HCT116 (cell line): ENCODE measurements around the gene PCMTD2. TPM values are rescaled to one million over a fixed set of nuclear protein-coding genes. Genes with fewer than 3 reads are reported as not detected.

ENCODE experiments used
- ATAC-seq: fragments of 200-7000 bp; cut with Tn5 transposase; 2 replicates; pipeline ENCODE4 v1.9.1; 2020; ENCODE audit warnings: mild to moderate bottlenecking, moderate library complexity
- BruUV-seq: library from RNA; stranded (reverse); fragments of 400-500 nt; replicated peaks from 2 replicates; lab custom pipeline; 2021; lab: Mats Ljungman, UMichigan
- CTCF ChIA-PET: fragments of 300-600 bp; sonication (Branson Sonifier 250); formaldehyde crosslinking; loops from one replicate; lab custom pipeline; 2021; ENCODE audit warnings: antibody characterized with exemption; lab: Charles Lee
- POLR2A ChIA-PET: fragments of 300-600, 350-600 bp; sonication (Branson Sonifier 250); formaldehyde crosslinking; loops from one replicate; lab custom pipeline; 2021; ENCODE audit warnings: antibody characterized with exemption; lab: Charles Lee
- RAD21 ChIA-PET, 2 experiments: fragments of 300-600 bp; sonication (Branson Sonifier 250); formaldehyde crosslinking; loops; one replicate each; lab custom pipeline; 2023; ENCODE audit warnings: low total read pairs in 2 of 2; ENCODE audit not compliant: uncharacterized antibody in 2 of 2, unreplicated experiment in 2 of 2, low non-redundant PET in 1 of 2; lab: Charles Lee
- DNase-seq: peaks from one replicate; pipeline ENCODE4 v3.0.0-alpha.2; 2010; ENCODE audit warnings: low read depth, low spot score
- H2AFZ ChIP-seq: fragments of 200-600 bp; shearing (Covaris generic), sonication (generic); 2 replicates; pipeline ENCODE4 v1.6.1; 2017; ENCODE audit warnings: low read depth, mixed run types, mixed read lengths, antibody characterized with exemption, low read length; ENCODE audit not compliant: poor library complexity, severe bottlenecking
- H3K27ac ChIP-seq: 2 replicates; pipeline ENCODE4 v1.5.1; 2012; ENCODE audit warnings: low read depth, low read length
- H3K27me3 ChIP-seq: fragments of 200-600 bp; sonication (generic); 2 replicates; pipeline ENCODE4 v1.6.1; 2016; ENCODE audit warnings: mixed run types, low read length, mixed read lengths; ENCODE audit not compliant: insufficient read depth
- H3K36me3 ChIP-seq, 2 experiments: fragments of 200-500 bp in 1 of 2; fragments of 200-600 bp in 1 of 2; sonication (Bioruptor generic) in 1 of 2; sonication (generic) in 1 of 2; 2 replicates each; pipeline versions ENCODE4 v1.5.1 to v1.6.1; 2014 to 2016; ENCODE audit warnings: low read length in 2 of 2, inconsistent platforms in 1 of 2, mixed read lengths in 1 of 2, mixed run types in 1 of 2; ENCODE audit not compliant: insufficient read depth in 2 of 2, control insufficient read depth in 1 of 2
- H3K4me1 ChIP-seq, 2 experiments: fragments of 200-600 bp in 1 of 2; sonication (generic) in 1 of 2; 2 replicates each; pipeline versions ENCODE4 v1.5.1 to v1.6.1; 2012 to 2017; ENCODE audit warnings: low read length in 2 of 2, inconsistent platforms in 1 of 2, mild to moderate bottlenecking in 1 of 2, mixed read lengths in 1 of 2, mixed run types in 1 of 2, moderate library complexity in 1 of 2; ENCODE audit not compliant: insufficient read depth in 2 of 2, control insufficient read depth in 1 of 2
- H3K4me2 ChIP-seq: fragments of 200-600 bp; sonication (generic); 2 replicates; pipeline ENCODE4 v1.6.1; 2017; ENCODE audit warnings: mixed run types, low read length, mixed read lengths
- H3K4me3 ChIP-seq, 2 experiments: fragments of 200-600 bp in 1 of 2; sonication (generic) in 1 of 2; replicated peaks in 1 of 2; 2 replicates each; pipeline ENCODE4 v1.5.1; 2011 to 2016; ENCODE audit warnings: low read length in 2 of 2, control low read depth in 1 of 2, low read depth in 1 of 2, mild to moderate bottlenecking in 1 of 2, mixed read lengths in 1 of 2, mixed run types in 1 of 2
- H3K79me2 ChIP-seq: fragments of 200-600 bp; sonication (generic); 2 replicates; pipeline ENCODE4 v1.6.1; 2017; ENCODE audit warnings: mild to moderate bottlenecking, mixed run types, low read length, moderate library complexity, mixed read lengths; ENCODE audit not compliant: insufficient read depth
- H3K9ac ChIP-seq: fragments of 200-600 bp; sonication (generic); 2 replicates; pipeline ENCODE4 v1.6.1; 2016; ENCODE audit warnings: low read length, mixed read lengths
- H3K9me2 ChIP-seq: fragments of 200-600 bp; sonication (generic), shearing (Covaris generic); 2 replicates; pipeline ENCODE4 v1.6.1; 2017; ENCODE audit warnings: mixed run types, mild to moderate bottlenecking, moderate library complexity; ENCODE audit not compliant: insufficient read depth
- H3K9me3 ChIP-seq, 2 experiments: fragments of 200-500 bp in 1 of 2; fragments of 200-600 bp in 1 of 2; sonication (Bioruptor generic) in 1 of 2; sonication (generic) in 1 of 2; 2 replicates each; pipeline ENCODE4 v1.6.1; 2014 to 2017; ENCODE audit warnings: low read length in 2 of 2, mixed read lengths in 2 of 2, inconsistent platforms in 1 of 2, low read depth in 1 of 2, mild to moderate bottlenecking in 1 of 2, mixed run types in 1 of 2, moderate library complexity in 1 of 2; ENCODE audit not compliant: control insufficient read depth in 1 of 2, insufficient read depth in 1 of 2
- H4K20me1 ChIP-seq: fragments of 200-600 bp; sonication (generic), shearing (Covaris generic); 2 replicates; pipeline ENCODE4 v1.6.1; 2017; ENCODE audit warnings: mixed run types, mild to moderate bottlenecking, moderate library complexity; ENCODE audit not compliant: insufficient read depth
- CBX3 ChIP-seq: IDR thresholded peaks from 2 replicates; pipeline ENCODE4 v1.6.1; 2012; ENCODE audit warnings: low read depth
- EGR1 ChIP-seq: IDR thresholded peaks from 2 replicates; pipeline ENCODE4 v1.6.1; 2012; ENCODE audit warnings: low read depth
- ELF1 ChIP-seq: IDR thresholded peaks from 2 replicates; pipeline ENCODE4 v1.6.1; 2012; ENCODE audit warnings: low read depth, borderline replicate concordance
- EZH2 ChIP-seq: fragments of 200-600 bp; sonication (generic); IDR thresholded peaks from 2 replicates; pipeline ENCODE4 v1.6.1; 2017; ENCODE audit warnings: antibody characterized with exemption, mixed run types
- EZH2phosphoT487 ChIP-seq: fragments of 200-600 bp; IDR thresholded peaks from 2 replicates; pipeline ENCODE4 v1.6.1; 2018; ENCODE audit warnings: antibody characterized with exemption, borderline replicate concordance
- FOSL1 ChIP-seq: IDR thresholded peaks from 2 replicates; pipeline ENCODE4 v1.6.1; 2012; ENCODE audit warnings: low read depth
- JUND ChIP-seq: IDR thresholded peaks from 2 replicates; pipeline ENCODE4 v1.6.1; 2012
- POLR2A ChIP-seq: IDR thresholded peaks from 2 replicates; pipeline ENCODE4 v1.7.0; 2011; ENCODE audit warnings: borderline replicate concordance; ENCODE audit not compliant: insufficient read depth, insufficient read length; ENCODE audit errors: extremely low read depth
- RAD21 ChIP-seq: IDR thresholded peaks from 2 replicates; pipeline ENCODE4 v1.6.1; 2012; ENCODE audit warnings: low read depth, mild to moderate bottlenecking
- SIN3A ChIP-seq: IDR thresholded peaks from 2 replicates; pipeline ENCODE4 v1.6.1; 2012; ENCODE audit warnings: low read depth
- SP1 ChIP-seq: IDR thresholded peaks from 2 replicates; pipeline ENCODE4 v1.6.1; 2012; ENCODE audit warnings: low read depth
- TCF7L2 ChIP-seq: IDR thresholded peaks from 2 replicates; pipeline ENCODE4 v1.7.0; 2011; ENCODE audit warnings: borderline replicate concordance, inconsistent platforms; ENCODE audit not compliant: insufficient read depth, insufficient read length; ENCODE audit errors: extremely low read depth
- ZFX ChIP-seq: fragments of 450-650 bp; IDR thresholded peaks from 2 replicates; pipeline ENCODE4 v1.6.1; 2017
- intact Hi-C: fragments of 100-400 bp; cut with micrococcal nuclease; formaldehyde crosslinking; loops from 2 replicates; pipeline ENCODE4 v1.10.0; 2022
- total RNA-seq: library from RNA; stranded (reverse); gene quantifications from one replicate; pipeline ENCODE4 v1.2.1, GENCODE V29; 2021; ENCODE audit not compliant: unreplicated experiment
- TF ChIP-seq, protein P1 (sequence below): IDR thresholded peaks from 2 replicates; pipeline ENCODE4 v1.6.1; 2012
- TF ChIP-seq, protein P2 (sequence below), 3 experiments: fragments of 200-600 bp in 1 of 3; sonication (generic) in 1 of 3; IDR thresholded peaks in 2 of 3; conservative IDR thresholded peaks in 1 of 3; 2 replicates each; pipeline ENCODE4 v1.5.1; 2012 to 2017; ENCODE audit warnings: low read depth in 2 of 3, low read length in 2 of 3, antibody characterized with exemption in 1 of 3, borderline replicate concordance in 1 of 3, control low read depth in 1 of 3, mild to moderate bottlenecking in 1 of 3, mixed read lengths in 1 of 3, mixed run types in 1 of 3, moderate library complexity in 1 of 3; ENCODE audit not compliant: insufficient read depth in 1 of 3
- TF ChIP-seq, protein P3 (sequence below): IDR thresholded peaks from 2 replicates; pipeline ENCODE4 v1.6.1; 2011; ENCODE audit warnings: mild to moderate bottlenecking, low read length, moderate library complexity; ENCODE audit not compliant: insufficient replicate concordance; ENCODE audit errors: extremely low read depth

Gene PCMTD2
- total RNA-seq, 1 experiment from 2014 or later: 44.7 TPM

DNA sequence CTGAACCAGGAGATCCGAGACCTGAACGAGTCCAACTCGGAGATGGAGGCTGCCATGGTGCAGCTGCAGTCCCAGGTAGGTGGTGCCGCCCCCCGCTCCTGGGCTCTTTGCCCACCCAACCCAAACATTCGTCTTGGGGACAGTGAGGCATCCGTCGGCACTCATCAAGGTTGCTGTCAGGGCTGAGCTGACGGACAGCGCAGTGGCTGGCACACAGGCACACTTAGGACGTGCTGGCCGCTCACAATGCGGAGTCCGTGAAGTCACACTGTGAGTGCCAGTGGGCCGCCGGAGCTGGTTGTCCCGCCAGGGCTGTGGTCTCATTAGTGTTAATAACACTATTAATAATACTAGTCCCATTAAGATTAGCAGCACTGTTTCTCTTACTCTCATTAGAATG lies 18.2 kb upstream of the PCMTD2 start:
- POLR2A ChIA-PET: no interaction called here
- Histone ChIP-seq H2AFZ (no peak overlapping the region), H3K79me2 (no peaks in the 10 kb centered on the region), H3K9ac (no peak overlapping the region), H3K4me3 (no peak overlapping the region), H4K20me1 (no peaks in the 10 kb centered on the region), H3K36me3 (no peaks in the 10 kb centered on the region), H3K4me2 (no peak overlapping the region), H3K4me1 (peaks cover 0 to 4% of the 10 kb centered on the region in 2 experiments; a peak in 1 of 4 replicates), H3K9me3 (no peaks in the 10 kb centered on the region), H3K27ac (no peak overlapping the region), H3K27me3 (no peaks in the 10 kb centered on the region), H3K9me2 (no peaks in the 10 kb centered on the region)
- TF ChIP-seq ZFX (no peak), EZH2 (no peak), ELF1 (no peak), SP1 (no peak), CBX3 (no peak)
- TF ChIP-seq, protein P1, sequence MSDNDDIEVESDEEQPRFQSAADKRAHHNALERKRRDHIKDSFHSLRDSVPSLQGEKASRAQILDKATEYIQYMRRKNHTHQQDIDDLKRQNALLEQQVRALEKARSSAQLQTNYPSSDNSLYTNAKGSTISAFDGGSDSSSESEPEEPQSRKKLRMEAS: no peak
- intact Hi-C loops: no loop called here
- RAD21 ChIA-PET: no interaction called here
- DNase-seq (no peak), ATAC-seq (no peak)
- CTCF ChIA-PET: no interaction called here
- no TSS peak for BruUV-seq

DNA sequence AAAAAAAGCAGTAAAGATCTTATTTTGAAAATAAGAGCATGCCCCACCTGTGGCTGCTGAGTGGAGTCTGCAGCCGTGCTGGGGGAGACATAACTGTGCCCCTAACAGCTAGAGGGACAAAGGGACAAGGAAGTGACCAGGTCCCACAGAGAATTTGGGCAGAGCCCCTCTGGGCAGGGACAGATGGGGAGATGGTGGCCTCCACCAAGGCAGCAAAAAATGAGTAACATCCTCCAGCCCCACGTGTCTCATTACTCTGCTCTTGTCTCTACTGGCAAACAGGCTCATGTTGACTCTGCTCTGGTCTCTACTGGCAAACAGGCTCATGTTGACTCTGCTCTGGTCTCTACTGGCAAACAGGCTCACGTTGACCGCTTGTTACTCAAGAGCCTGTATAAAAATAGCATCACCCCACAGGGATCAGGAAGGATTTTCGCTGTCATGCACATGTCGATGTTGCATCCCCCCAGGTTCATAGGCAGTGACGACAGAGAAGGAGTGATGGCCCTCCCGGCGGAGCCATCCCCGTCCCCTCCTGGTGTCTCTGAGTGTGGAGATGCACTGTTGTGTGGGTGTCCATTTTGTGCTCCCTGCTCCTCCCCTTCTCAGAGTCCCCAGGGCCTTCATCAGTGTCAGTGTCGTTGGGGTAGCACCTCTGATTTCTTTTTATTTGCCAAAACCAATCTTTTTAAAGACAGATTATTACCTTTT lies 17.3 kb upstream of the PCMTD2 start:
- RAD21 ChIA-PET: no interaction called here
- no peak overlapping the region for H2AFZ ChIP-seq
- no peak for ATAC-seq
- POLR2A ChIA-PET: no interaction called here
- no peaks in the 10 kb centered on the region for H3K4me1 ChIP-seq
- CTCF ChIA-PET: no interaction called here
- no TSS peak for BruUV-seq
- H3K4me2 ChIP-seq: no peak overlapping the region
- H4K20me1 ChIP-seq: no peaks in the 10 kb centered on the region
- no peaks in the 10 kb centered on the region for H3K9me3 ChIP-seq
- intact Hi-C loops: no loop called here
- H3K27me3 ChIP-seq: no peaks in the 10 kb centered on the region
- H3K79me2 ChIP-seq: no peaks in the 10 kb centered on the region
- no peak for DNase-seq
- H3K27ac ChIP-seq: no peak overlapping the region
- no peaks in the 10 kb centered on the region for H3K36me3 ChIP-seq
- H3K9ac ChIP-seq: no peak overlapping the region
- H3K9me2 ChIP-seq: no peaks in the 10 kb centered on the region
- H3K4me3 ChIP-seq: no peak overlapping the region
- TF ChIP-seq, protein P2, sequence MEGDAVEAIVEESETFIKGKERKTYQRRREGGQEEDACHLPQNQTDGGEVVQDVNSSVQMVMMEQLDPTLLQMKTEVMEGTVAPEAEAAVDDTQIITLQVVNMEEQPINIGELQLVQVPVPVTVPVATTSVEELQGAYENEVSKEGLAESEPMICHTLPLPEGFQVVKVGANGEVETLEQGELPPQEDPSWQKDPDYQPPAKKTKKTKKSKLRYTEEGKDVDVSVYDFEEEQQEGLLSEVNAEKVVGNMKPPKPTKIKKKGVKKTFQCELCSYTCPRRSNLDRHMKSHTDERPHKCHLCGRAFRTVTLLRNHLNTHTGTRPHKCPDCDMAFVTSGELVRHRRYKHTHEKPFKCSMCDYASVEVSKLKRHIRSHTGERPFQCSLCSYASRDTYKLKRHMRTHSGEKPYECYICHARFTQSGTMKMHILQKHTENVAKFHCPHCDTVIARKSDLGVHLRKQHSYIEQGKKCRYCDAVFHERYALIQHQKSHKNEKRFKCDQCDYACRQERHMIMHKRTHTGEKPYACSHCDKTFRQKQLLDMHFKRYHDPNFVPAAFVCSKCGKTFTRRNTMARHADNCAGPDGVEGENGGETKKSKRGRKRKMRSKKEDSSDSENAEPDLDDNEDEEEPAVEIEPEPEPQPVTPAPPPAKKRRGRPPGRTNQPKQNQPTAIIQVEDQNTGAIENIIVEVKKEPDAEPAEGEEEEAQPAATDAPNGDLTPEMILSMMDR (IDR thresholded peaks at IDR 0.05 in 2 of 3, conservative IDR thresholded peaks at IDR 0.05 in 1 of 3; ENCODE audit: borderline replicate concordance in 1 of 3, insufficient read depth in 1 of 3, low read depth in 2 of 3, low read length in 2 of 3): no peak
- TF ChIP-seq CBX3: no peak
- no peak for TF ChIP-seq POLR2A
- no peak for TF ChIP-seq ELF1
- TF ChIP-seq, protein P3, sequence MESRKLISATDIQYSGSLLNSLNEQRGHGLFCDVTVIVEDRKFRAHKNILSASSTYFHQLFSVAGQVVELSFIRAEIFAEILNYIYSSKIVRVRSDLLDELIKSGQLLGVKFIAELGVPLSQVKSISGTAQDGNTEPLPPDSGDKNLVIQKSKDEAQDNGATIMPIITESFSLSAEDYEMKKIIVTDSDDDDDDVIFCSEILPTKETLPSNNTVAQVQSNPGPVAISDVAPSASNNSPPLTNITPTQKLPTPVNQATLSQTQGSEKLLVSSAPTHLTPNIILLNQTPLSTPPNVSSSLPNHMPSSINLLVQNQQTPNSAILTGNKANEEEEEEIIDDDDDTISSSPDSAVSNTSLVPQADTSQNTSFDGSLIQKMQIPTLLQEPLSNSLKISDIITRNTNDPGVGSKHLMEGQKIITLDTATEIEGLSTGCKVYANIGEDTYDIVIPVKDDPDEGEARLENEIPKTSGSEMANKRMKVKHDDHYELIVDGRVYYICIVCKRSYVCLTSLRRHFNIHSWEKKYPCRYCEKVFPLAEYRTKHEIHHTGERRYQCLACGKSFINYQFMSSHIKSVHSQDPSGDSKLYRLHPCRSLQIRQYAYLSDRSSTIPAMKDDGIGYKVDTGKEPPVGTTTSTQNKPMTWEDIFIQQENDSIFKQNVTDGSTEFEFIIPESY: no peak
- TF ChIP-seq JUND: no peak
- no peak for TF ChIP-seq TCF7L2
- no peak for TF ChIP-seq ZFX
- TF ChIP-seq FOSL1: no peak
- TF ChIP-seq EGR1: no peak
- TF ChIP-seq SIN3A: no peak
- TF ChIP-seq, protein P1: no peak
- no peak for TF ChIP-seq RAD21
- TF ChIP-seq EZH2phosphoT487: no peak
